Measurements from ENCODE around the gene IER3IP1. TPM values are rescaled to one million over a fixed set of nuclear protein-coding genes. Genes with fewer than 3 reads are reported as not detected.

Gene IER3IP1
- total RNA-seq, 1 experiment from 2014 or later = 17.7 TPM

GRCh38 chr18:47180765-47181164 lies 4.6 kb upstream of the IER3IP1 start:
- DNase-seq (ENCODE audit: low spot score) = no peak
- H3K4me1 ChIP-seq (ENCODE audit: insufficient read depth, low read length, poor library complexity, severe bottlenecking) = no peaks in the 10 kb centered on the region
- intact Hi-C loops (cut with micrococcal nuclease; ENCODE audit: unreplicated experiment) = no loop called here
- CTCF ChIA-PET = no interaction called here
- POLR2A ChIA-PET (ENCODE audit: low non-redundant PET) = no interaction called here
- H3K27me3 ChIP-seq (replicated peaks; ENCODE audit: insufficient read depth, low read depth, low read length, poor library complexity) = no peaks in the 10 kb centered on the region
- H3K9me3 ChIP-seq (ENCODE audit: low read depth, low read length, poor library complexity, severe bottlenecking) = peaks cover 13% of the 10 kb centered on the region
- no TSS peak for BruUV-seq (replicated peaks)
- TF ChIP-seq CTCF (conservative IDR thresholded peaks at IDR 0.05; ENCODE audit: low read depth, low read length) = no peak
- H3K27ac ChIP-seq (ENCODE audit: low read depth, low read length, poor library complexity, severe bottlenecking) = no peak overlapping the region
- H3K4me3 ChIP-seq (ENCODE audit: low read depth, low read length, poor library complexity, severe bottlenecking) = no peak overlapping the region
- H3K36me3 ChIP-seq (ENCODE audit: insufficient read depth, low read length, poor library complexity, severe bottlenecking) = no peaks in the 10 kb centered on the region

GRCh38 chr18:47179520-47179919 lies 3.4 kb upstream of the IER3IP1 start:
- intact Hi-C loops (cut with micrococcal nuclease; ENCODE audit: unreplicated experiment) = no loop called here
- ChIA-PET POLR2A (ENCODE audit: low non-redundant PET) (interaction anchor here (0.7 kb wide), 1 partner anchor 1005 kb away, joined by 3 read pairs; no protein-coding TSS in a partner anchor), CTCF (no interaction called here)
- peaks cover 7% of the 10 kb centered on the region for H3K9me3 ChIP-seq (ENCODE audit: low read depth, low read length, poor library complexity, severe bottlenecking)
- no peaks in the 10 kb centered on the region for H3K27me3 ChIP-seq (replicated peaks; ENCODE audit: insufficient read depth, low read depth, low read length, poor library complexity)
- BruUV-seq (replicated peaks) = no TSS peak
- DNase-seq (ENCODE audit: low spot score) = no peak
- no peaks in the 10 kb centered on the region for H3K4me1 ChIP-seq (ENCODE audit: insufficient read depth, low read length, poor library complexity, severe bottlenecking)
- TF ChIP-seq CTCF (conservative IDR thresholded peaks at IDR 0.05; ENCODE audit: low read depth, low read length) = no peak
- TF ChIP-seq EZH2 (IDR thresholded peaks at IDR 0.05; ENCODE audit: borderline replicate concordance, low read depth, low read length, poor library complexity, severe bottlenecking) = no peak
- no peak overlapping the region for H3K4me3 ChIP-seq (ENCODE audit: low read depth, low read length, poor library complexity, severe bottlenecking)
- no peaks in the 10 kb centered on the region for H3K36me3 ChIP-seq (ENCODE audit: insufficient read depth, low read length, poor library complexity, severe bottlenecking)
- H3K27ac ChIP-seq (ENCODE audit: low read depth, low read length, poor library complexity, severe bottlenecking) = no peak overlapping the region

- Histone ChIP-seq H3K9me3 (ENCODE audit: low read depth, low read length, poor library complexity, severe bottlenecking) (no peaks in the 10 kb centered on the region), H3K27me3 (replicated peaks; ENCODE audit: insufficient read depth, low read depth, low read length, poor library complexity) (no peaks in the 10 kb centered on the region), H3K4me1 (ENCODE audit: insufficient read depth, low read length, poor library complexity, severe bottlenecking) (no peaks in the 10 kb centered on the region), H3K36me3 (ENCODE audit: insufficient read depth, low read length, poor library complexity, severe bottlenecking) (no peaks in the 10 kb centered on the region), H3K27ac (ENCODE audit: low read depth, low read length, poor library complexity, severe bottlenecking) (peak overlapping the region; percentile 92), H3K4me3 (ENCODE audit: low read depth, low read length, poor library complexity, severe bottlenecking) (peak overlapping the region; percentile 92)
- POLR2A ChIA-PET (ENCODE audit: low non-redundant PET) = no interaction called here
- BruUV-seq (replicated peaks) = no TSS peak
- TF ChIP-seq EZH2 (IDR thresholded peaks at IDR 0.05; ENCODE audit: borderline replicate concordance, low read depth, low read length, poor library complexity, severe bottlenecking) (no peak), CTCF (conservative IDR thresholded peaks at IDR 0.05; ENCODE audit: low read depth, low read length) (no peak)
- intact Hi-C loops (cut with micrococcal nuclease; ENCODE audit: unreplicated experiment) = no loop called here
- CTCF ChIA-PET = no interaction called here
- no peak for DNase-seq (ENCODE audit: low spot score)
Observed at GRCh38 chr18:47175283-47175897, 774 bp downstream of the IER3IP1 start.

Measured in A673 (cell line).